ENCODE data around the gene SRPX2.

SRPX2 gene

GRCh38 chrX:100643956-100644860 is at the start of gene SRPX2:
TSS of gene SRPX2 (plus strand) at chrX:100644199. CDS start at chrX:100646323, 2,124 bp downstream.
- no peak for TF ChIP-seq CTCF (conservative IDR thresholded peaks at IDR 0.05; ENCODE audit: low read depth, low read length)
- peak; percentile 77 for DNase-seq (ENCODE audit: low read depth)
- peak within 1 kb of the TSS; percentile 12 for H3K4me3 ChIP-seq (ENCODE audit: low read length)

GRCh38 chrX:100596601-100597000 is 47.4 kb upstream of the SRPX2 start:
- no peak overlapping the region for H3K4me3 ChIP-seq (ENCODE audit: low read length)
- TF ChIP-seq CTCF (conservative IDR thresholded peaks at IDR 0.05; ENCODE audit: low read depth, low read length) = no peak

GRCh38 chrX:100599456-100599855 is 44.5 kb upstream of the SRPX2 start:
- no peak overlapping the region for H3K4me3 ChIP-seq (ENCODE audit: low read length)
- TF ChIP-seq CTCF (conservative IDR thresholded peaks at IDR 0.05; ENCODE audit: low read depth, low read length) = no peak
- no peak for DNase-seq (ENCODE audit: low read depth)

More at GRCh38 chrX:100596601-100597000, 47.4 kb upstream of the SRPX2 start:
- DNase-seq (ENCODE audit: low read depth) = no peak

- TF ChIP-seq CTCF (conservative IDR thresholded peaks at IDR 0.05; ENCODE audit: low read depth, low read length) = no peak
- no peak overlapping the region for H3K4me3 ChIP-seq (ENCODE audit: low read length)
- no peak for DNase-seq (ENCODE audit: low read depth)
Measured at GRCh38 chrX:100600340-100600739, 43.7 kb upstream of the SRPX2 start.

GRCh38 chrX:100600758-100601157 is 43.2 kb upstream of the SRPX2 start:
- H3K4me3 ChIP-seq (ENCODE audit: low read length) = no peak overlapping the region
- DNase-seq (ENCODE audit: low read depth) = no peak
- TF ChIP-seq CTCF (conservative IDR thresholded peaks at IDR 0.05; ENCODE audit: low read depth, low read length) = no peak

- no peak for DNase-seq (ENCODE audit: low read depth)
- no peak for TF ChIP-seq CTCF (conservative IDR thresholded peaks at IDR 0.05; ENCODE audit: low read depth, low read length)
- H3K4me3 ChIP-seq (ENCODE audit: low read length) = no peak overlapping the region
Measured at GRCh38 chrX:100606753-100607152, 37.2 kb upstream of the SRPX2 start.

GRCh38 chrX:100609591-100609990 is 34.4 kb upstream of the SRPX2 start:
- no peak for DNase-seq (ENCODE audit: low read depth)
- H3K4me3 ChIP-seq (ENCODE audit: low read length) = no peak overlapping the region
- TF ChIP-seq CTCF (conservative IDR thresholded peaks at IDR 0.05; ENCODE audit: low read depth, low read length) = no peak
